Measurements from ENCODE around the gene LRBA. TPM values are rescaled to one million over a fixed set of nuclear protein-coding genes. Genes with fewer than 3 reads are reported as not detected.

The LRBA gene
- total RNA-seq, 1 experiment from 2014 or later: 55.3 TPM

DNA sequence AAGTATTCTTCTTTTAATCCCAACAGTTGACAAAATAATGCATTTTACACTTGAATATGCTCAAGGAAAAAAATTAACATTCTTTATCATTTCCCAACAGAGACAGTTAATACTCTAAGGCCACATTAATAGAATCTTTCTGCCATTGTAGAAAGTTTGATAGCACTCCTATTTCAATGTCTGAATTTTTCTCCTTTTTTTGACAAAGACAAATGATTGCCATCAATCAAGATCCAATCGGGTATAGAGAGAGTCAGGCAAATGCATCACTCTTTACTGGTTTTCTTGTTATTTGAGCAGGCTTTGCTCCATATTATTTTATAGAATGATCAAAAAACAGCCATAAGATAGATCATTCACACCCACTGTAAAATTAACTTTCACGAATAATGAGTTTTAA lies 387.0 kb downstream of the LRBA start:
- no peaks in the 10 kb centered on the region for H3K79me1 ChIP-seq (ENCODE audit: insufficient read depth, low read depth, low read length, poor library complexity, severe bottlenecking)
- no CpG with 5 or more reads among the region's 2 CpGs for WGBS (ENCODE audit: extremely low coverage, insufficient read length, low lambda C conversion rate)

More for the DNA sequence above, 387.0 kb downstream of the LRBA start:
- no peak overlapping the region for H3K27ac Mint-ChIP-seq
- H3K4me3 Mint-ChIP-seq: no peak overlapping the region
- H3K23me2 ChIP-seq (ENCODE audit: insufficient read length, low read depth, low read length, poor library complexity, severe bottlenecking): no peaks in the 10 kb centered on the region
- H3K36me3 Mint-ChIP-seq (ENCODE audit: insufficient read depth in 1 of 3, low read depth in 3 of 3): no peaks in the 10 kb centered on the region; a peak in 2 of 7 replicates
- no peak overlapping the region for H3K23ac ChIP-seq (ENCODE audit: insufficient read length, low read depth, low read length)
- H3K14ac ChIP-seq (ENCODE audit: insufficient read depth, low read length): no peak overlapping the region
- no peak overlapping the region for H2BK120ac ChIP-seq (ENCODE audit: low read depth, low read length, poor library complexity, severe bottlenecking)
- H3K9ac ChIP-seq (ENCODE audit: extremely low read depth, insufficient read length, low read length): no peak overlapping the region
- H2BK5ac ChIP-seq (ENCODE audit: insufficient read length, low read length): no peak overlapping the region
- H3K56ac ChIP-seq (ENCODE audit: insufficient read length, low read depth, low read length): no peak overlapping the region
- no peak overlapping the region for H4K91ac ChIP-seq (ENCODE audit: insufficient read length, low read depth, low read length)
- no peak overlapping the region for H3K18ac ChIP-seq (ENCODE audit: insufficient read length, low read depth, low read length)
- no peaks in the 10 kb centered on the region for H3K4me1 ChIP-seq (ENCODE audit: insufficient read depth, low read length)
- H4K20me1 ChIP-seq (ENCODE audit: control insufficient read depth, insufficient read depth, insufficient read length): no peaks in the 10 kb centered on the region
- TF ChIP-seq CTCF (conservative IDR thresholded peaks at IDR 0.05): no peak
- H2AFZ ChIP-seq (ENCODE audit: low read length): no peak overlapping the region
- H3K27ac ChIP-seq (ENCODE audit: insufficient read length, low read depth, low read length): no peak overlapping the region
- no peaks in the 10 kb centered on the region for H3K27me3 ChIP-seq (ENCODE audit: insufficient read depth, low read length)
- H4K5ac ChIP-seq (ENCODE audit: insufficient read length, low read depth, low read length): no peak overlapping the region
- no peaks in the 10 kb centered on the region for H3K9me3 ChIP-seq (ENCODE audit: control insufficient read depth, low read depth, low read length)
- no peak overlapping the region for H2BK15ac ChIP-seq (ENCODE audit: low read depth, low read length)
- no peak overlapping the region for H2BK20ac ChIP-seq (ENCODE audit: low read depth, low read length, poor library complexity, severe bottlenecking)
- peaks cover 12 to 13% of the 10 kb centered on the region in 2 experiments for H3K4me1 Mint-ChIP-seq
- no peak overlapping the region for H3K4ac ChIP-seq (ENCODE audit: low read depth, low read length)
- no peak overlapping the region for H2AK5ac ChIP-seq (ENCODE audit: insufficient read length, low read length)
- H2BK12ac ChIP-seq (ENCODE audit: insufficient read length, low read depth, low read length): no peak overlapping the region
- H3K27me3 Mint-ChIP-seq (ENCODE audit: low read depth): no peaks in the 10 kb centered on the region
- H3K4me2 ChIP-seq (ENCODE audit: insufficient read depth, insufficient read length, low read length): no peak overlapping the region
- no peak overlapping the region for H3T11ph ChIP-seq (ENCODE audit: low read length)
- DNase-seq: no peak
- no peak overlapping the region for H4K8ac ChIP-seq (replicated peaks; ENCODE audit: insufficient read length, low read depth, low read length)
- no peaks in the 10 kb centered on the region for H3K79me2 ChIP-seq (ENCODE audit: insufficient read depth, low read length)
- no peaks in the 10 kb centered on the region for H3K9me3 Mint-ChIP-seq
